Liver (tissue), 9 donors: Measurements from ENCODE around the gene OR2C3. TPM values are rescaled to one million over a fixed set of nuclear protein-coding genes. Genes with fewer than 3 reads are reported as not detected.
"Not testable (repeated sequence)": the region's sequence is repeated elsewhere in the genome, so short reads cannot be mapped to it uniquely, and the experiment has no call there.

ENCODE experiments used
- DNase-seq: peaks from one replicate; pipeline ENCODE4 v3.0.0-alpha.2; 2017; ENCODE audit warnings: low spot score
- H3K27ac ChIP-seq, 2 donors: one replicate each; pipeline ENCODE4 v1.7.0; 2013; ENCODE audit warnings: inconsistent platforms in 2 of 2, low read length in 2 of 2, control low read depth in 1 of 2, low read depth in 1 of 2, mild to moderate bottlenecking in 1 of 2
- H3K27me3 ChIP-seq, 4 donors: one replicate each; pipeline versions ENCODE4 v1.6.1 to v1.7.0; 2013; ENCODE audit warnings: low read length in 3 of 4, inconsistent platforms in 1 of 4, mild to moderate bottlenecking in 1 of 4, moderate library complexity in 1 of 4; ENCODE audit not compliant: control insufficient read depth in 4 of 4, insufficient read depth in 4 of 4
- H3K36me3 ChIP-seq, 4 donors: one replicate each; pipeline versions ENCODE4 v1.6.1 to v1.7.0; 2013; ENCODE audit warnings: low read length in 3 of 4, mild to moderate bottlenecking in 3 of 4, low read depth in 1 of 4, moderate library complexity in 1 of 4; ENCODE audit not compliant: control insufficient read depth in 4 of 4, insufficient read depth in 3 of 4
- H3K4me1 ChIP-seq, 4 donors: one replicate each; pipeline versions ENCODE4 v1.6.1 to v1.7.0; 2013; ENCODE audit warnings: low read length in 3 of 4, mild to moderate bottlenecking in 3 of 4, moderate library complexity in 1 of 4; ENCODE audit not compliant: control insufficient read depth in 4 of 4, insufficient read depth in 4 of 4
- H3K4me3 ChIP-seq, 3 donors: one replicate each; pipeline versions ENCODE4 v1.6.1 to v1.7.0; 2013; ENCODE audit warnings: low read length in 3 of 3, control low read depth in 1 of 3, low read depth in 1 of 3, mild to moderate bottlenecking in 1 of 3
- H3K9ac ChIP-seq, 2 donors: one replicate each; pipeline ENCODE4 v1.7.0; 2013; ENCODE audit warnings: low read length in 2 of 2, mild to moderate bottlenecking in 2 of 2, moderate library complexity in 2 of 2, control low read depth in 1 of 2, low read depth in 1 of 2
- H3K9me3 ChIP-seq, 4 donors: one replicate each; pipeline versions ENCODE4 v1.6.1 to v1.7.0; 2013; ENCODE audit warnings: low read length in 3 of 4; ENCODE audit not compliant: control insufficient read depth in 4 of 4
- EGR1 ChIP-seq, 2 donors: IDR thresholded peaks; 2 replicates each; pipeline ENCODE4 v1.6.1; 2016 to 2018; ENCODE audit warnings: antibody characterized with exemption in 2 of 2, low read depth in 2 of 2
- FOXA1 ChIP-seq: IDR thresholded peaks from 2 replicates; pipeline ENCODE4 v1.6.1; 2016; ENCODE audit warnings: antibody characterized with exemption
- FOXA2 ChIP-seq: IDR thresholded peaks from 2 replicates; pipeline ENCODE4 v1.6.1; 2016; ENCODE audit warnings: antibody characterized with exemption
- GABPA ChIP-seq, 2 donors: IDR thresholded peaks in 1 of 2; conservative IDR thresholded peaks in 1 of 2; 2 replicates each; pipeline ENCODE4 v1.6.1; 2016; ENCODE audit warnings: antibody characterized with exemption in 2 of 2, mild to moderate bottlenecking in 1 of 2, moderate library complexity in 1 of 2
- HNF4G ChIP-seq: IDR thresholded peaks from 2 replicates; pipeline ENCODE4 v1.6.1; 2016; ENCODE audit warnings: antibody characterized with exemption
- JUND ChIP-seq, 2 donors: IDR thresholded peaks; 2 replicates each; pipeline ENCODE4 v1.6.1; 2016; ENCODE audit warnings: antibody characterized with exemption in 2 of 2
- NR2F2 ChIP-seq: IDR thresholded peaks from 2 replicates; pipeline ENCODE4 v1.6.1; 2016; ENCODE audit warnings: antibody characterized with exemption
- RAD21 ChIP-seq, 2 donors: IDR thresholded peaks; 2 replicates each; pipeline ENCODE4 v1.6.1; 2016; ENCODE audit warnings: antibody characterized with exemption in 2 of 2, mild to moderate bottlenecking in 2 of 2
- SP1 ChIP-seq: IDR thresholded peaks from 2 replicates; pipeline ENCODE4 v1.6.1; 2018; ENCODE audit warnings: antibody characterized with exemption, mild to moderate bottlenecking
- TAF1 ChIP-seq: conservative IDR thresholded peaks from 2 replicates; pipeline ENCODE4 v1.6.1; 2016; ENCODE audit warnings: antibody characterized with exemption, mild to moderate bottlenecking
- YY1 ChIP-seq: IDR thresholded peaks from 2 replicates; pipeline ENCODE4 v1.6.1; 2016; ENCODE audit warnings: antibody characterized with exemption, mild to moderate bottlenecking
- WGBS: extraction: QIAGEN DNeasy Blood & Tissue Kit; methylation state at CpG from one replicate; pipeline ENCODE4 v1.1.7; 2013; 5-methylcytosine and 5-hydroxymethylcytosine counted together
- polyA plus RNA-seq, 2 donors: library from polyadenylated mRNA; stranded (reverse) in 1 of 2; unstranded in 1 of 2; fragments of 200-250 nt in 1 of 2; fragments of >200 nt in 1 of 2; fragmentation: Nextera tagmentation in 1 of 2; extraction: Ambion mirVana in 1 of 2; gene quantifications; one replicate each; pipeline versions ENCODE4 v1.2.1 to v1.2.3, GENCODE V29; 2013 to 2015
- total RNA-seq, 2 donors: library from RNA; depleted of rRNA; stranded (reverse); fragments of >200 nt; gene quantifications; one replicate each; pipeline ENCODE4 v1.2.3, GENCODE V29; 2014
- TF ChIP-seq, protein P1 (sequence below): fragments of 150-350 bp; IDR thresholded peaks from 2 replicates; pipeline ENCODE4 v1.5.1; 2017; ENCODE audit warnings: improper control_type of control experiment, low read depth, low read length; ENCODE audit not compliant: missing input control
- TF ChIP-seq, protein P2 (sequence below): IDR thresholded peaks from 2 replicates; pipeline ENCODE4 v1.6.1; 2016; ENCODE audit warnings: antibody characterized with exemption
- TF ChIP-seq, protein P3 (sequence below): IDR thresholded peaks from 2 replicates; pipeline ENCODE4 v1.6.1; 2016; ENCODE audit warnings: antibody characterized with exemption
- TF ChIP-seq, protein P4 (sequence below): IDR thresholded peaks from 2 replicates; pipeline ENCODE4 v1.6.1; 2016; ENCODE audit warnings: antibody characterized with exemption, mild to moderate bottlenecking
- donor health status: healthy.
- donor health status: healthy.
- donor health status: healthy.
- donor health status: healthy.
- donor health status: healthy.

The OR2C3 gene
- total and polyA plus RNA-seq, 4 donors: 0.05 TPM; not detected in 3

DNA sequence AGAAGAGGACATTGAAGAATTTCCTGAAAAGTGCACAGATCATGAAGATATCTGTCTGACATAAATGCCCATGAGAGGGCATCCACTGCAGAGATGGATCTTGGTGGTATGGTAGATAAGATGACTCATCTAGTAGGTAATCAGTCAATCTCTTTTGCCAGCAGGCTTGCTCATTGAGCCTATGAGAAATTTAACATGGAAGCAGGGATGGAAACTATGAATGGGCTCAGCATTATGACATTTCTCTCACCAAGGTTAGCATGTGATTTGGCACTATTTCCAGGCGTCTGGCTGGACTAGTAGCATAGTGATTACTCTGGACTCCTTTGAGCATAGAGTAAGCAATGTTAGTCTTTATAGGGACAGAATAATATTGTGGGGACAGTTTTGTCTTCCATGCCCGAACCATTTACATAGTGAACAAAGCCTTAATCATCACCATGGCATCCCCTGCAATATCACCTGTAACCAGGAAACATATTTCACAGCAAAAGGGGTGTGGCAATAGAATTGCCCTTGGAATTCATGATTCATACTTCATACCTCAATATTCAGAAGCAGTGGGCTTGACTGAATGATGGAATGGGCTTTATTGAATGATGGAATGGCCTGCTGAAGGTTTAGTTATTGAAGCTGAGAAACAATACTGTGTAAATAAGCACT is 7.3 kb downstream of the OR2C3 start (continued):
- TF ChIP-seq, protein P1, sequence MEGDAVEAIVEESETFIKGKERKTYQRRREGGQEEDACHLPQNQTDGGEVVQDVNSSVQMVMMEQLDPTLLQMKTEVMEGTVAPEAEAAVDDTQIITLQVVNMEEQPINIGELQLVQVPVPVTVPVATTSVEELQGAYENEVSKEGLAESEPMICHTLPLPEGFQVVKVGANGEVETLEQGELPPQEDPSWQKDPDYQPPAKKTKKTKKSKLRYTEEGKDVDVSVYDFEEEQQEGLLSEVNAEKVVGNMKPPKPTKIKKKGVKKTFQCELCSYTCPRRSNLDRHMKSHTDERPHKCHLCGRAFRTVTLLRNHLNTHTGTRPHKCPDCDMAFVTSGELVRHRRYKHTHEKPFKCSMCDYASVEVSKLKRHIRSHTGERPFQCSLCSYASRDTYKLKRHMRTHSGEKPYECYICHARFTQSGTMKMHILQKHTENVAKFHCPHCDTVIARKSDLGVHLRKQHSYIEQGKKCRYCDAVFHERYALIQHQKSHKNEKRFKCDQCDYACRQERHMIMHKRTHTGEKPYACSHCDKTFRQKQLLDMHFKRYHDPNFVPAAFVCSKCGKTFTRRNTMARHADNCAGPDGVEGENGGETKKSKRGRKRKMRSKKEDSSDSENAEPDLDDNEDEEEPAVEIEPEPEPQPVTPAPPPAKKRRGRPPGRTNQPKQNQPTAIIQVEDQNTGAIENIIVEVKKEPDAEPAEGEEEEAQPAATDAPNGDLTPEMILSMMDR: no peak

DNA sequence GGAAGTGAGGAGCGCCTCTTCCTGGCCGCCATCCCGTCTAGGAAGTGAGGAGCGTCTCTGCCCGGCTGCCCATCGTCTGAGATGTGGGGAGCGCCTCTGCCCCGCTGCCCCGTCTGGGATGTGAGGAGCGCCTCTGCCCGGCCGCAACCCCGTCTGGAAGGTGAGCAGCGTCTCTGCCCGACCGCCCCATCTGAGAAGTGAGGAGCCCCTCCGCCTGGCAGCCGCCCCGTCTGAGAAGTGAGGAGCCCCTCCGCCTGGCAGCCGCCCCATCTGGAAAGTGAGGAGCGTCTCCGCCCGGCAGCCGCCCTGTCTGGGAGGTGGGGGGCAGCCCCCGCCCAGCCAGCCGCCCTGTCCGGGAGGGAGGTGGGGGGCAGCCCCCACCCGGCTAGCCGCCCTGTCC is 14.4 kb downstream of the OR2C3 start:
- H3K9ac ChIP-seq, H3K27me3 ChIP-seq, H3K4me3 ChIP-seq, DNase-seq, H3K27ac ChIP-seq, H3K4me1 ChIP-seq, H3K36me3 ChIP-seq: not testable (repeated sequence)
- peaks cover 0 to 16% (median 2%) of the 10 kb centered on the region in 4 donors for H3K9me3 ChIP-seq
- WGBS: 85% methylated on average over 26 of the region's 30 CpGs

DNA sequence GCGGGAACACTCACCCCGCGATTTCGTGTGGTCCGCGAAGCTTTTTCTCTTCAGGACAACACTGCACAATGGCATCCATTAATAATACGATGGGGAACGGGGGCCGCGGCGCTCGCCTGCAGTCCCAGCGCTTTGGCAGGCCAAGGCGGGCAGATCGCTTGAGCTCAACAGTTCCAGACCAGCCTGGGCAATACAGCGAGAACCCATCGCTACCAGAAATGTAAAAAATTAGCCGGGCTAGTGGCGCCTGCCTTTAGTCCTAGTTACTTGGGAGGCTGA is 17.7 kb downstream of the OR2C3 start:
- H3K27me3 ChIP-seq: peaks cover 0 to 3% (median 1%) of the 10 kb centered on the region in 4 donors
- no peak overlapping the region for H3K4me3 ChIP-seq
- no peak overlapping the region for H3K9ac ChIP-seq
- TF ChIP-seq GABPA (IDR thresholded peaks at IDR 0.05 in 1 of 2, conservative IDR thresholded peaks at IDR 0.05 in 1 of 2) (no peak), SP1 (no peak), RAD21 (IDR thresholded peaks at IDR 0.05) (no peak), FOXA2 (no peak), HNF4G (no peak), EGR1 (IDR thresholded peaks at IDR 0.05; ENCODE audit: low read depth in 2 of 2) (no peak), YY1 (no peak), NR2F2 (no peak), FOXA1 (no peak), TAF1 (no peak), JUND (IDR thresholded peaks at IDR 0.05) (no peak)
- TF ChIP-seq, protein P2, sequence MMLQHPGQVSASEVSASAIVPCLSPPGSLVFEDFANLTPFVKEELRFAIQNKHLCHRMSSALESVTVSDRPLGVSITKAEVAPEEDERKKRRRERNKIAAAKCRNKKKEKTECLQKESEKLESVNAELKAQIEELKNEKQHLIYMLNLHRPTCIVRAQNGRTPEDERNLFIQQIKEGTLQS: no peak
- TF ChIP-seq, protein P3, sequence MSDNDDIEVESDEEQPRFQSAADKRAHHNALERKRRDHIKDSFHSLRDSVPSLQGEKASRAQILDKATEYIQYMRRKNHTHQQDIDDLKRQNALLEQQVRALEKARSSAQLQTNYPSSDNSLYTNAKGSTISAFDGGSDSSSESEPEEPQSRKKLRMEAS: no peak
- TF ChIP-seq, protein P1: no peak
- TF ChIP-seq, protein P4, sequence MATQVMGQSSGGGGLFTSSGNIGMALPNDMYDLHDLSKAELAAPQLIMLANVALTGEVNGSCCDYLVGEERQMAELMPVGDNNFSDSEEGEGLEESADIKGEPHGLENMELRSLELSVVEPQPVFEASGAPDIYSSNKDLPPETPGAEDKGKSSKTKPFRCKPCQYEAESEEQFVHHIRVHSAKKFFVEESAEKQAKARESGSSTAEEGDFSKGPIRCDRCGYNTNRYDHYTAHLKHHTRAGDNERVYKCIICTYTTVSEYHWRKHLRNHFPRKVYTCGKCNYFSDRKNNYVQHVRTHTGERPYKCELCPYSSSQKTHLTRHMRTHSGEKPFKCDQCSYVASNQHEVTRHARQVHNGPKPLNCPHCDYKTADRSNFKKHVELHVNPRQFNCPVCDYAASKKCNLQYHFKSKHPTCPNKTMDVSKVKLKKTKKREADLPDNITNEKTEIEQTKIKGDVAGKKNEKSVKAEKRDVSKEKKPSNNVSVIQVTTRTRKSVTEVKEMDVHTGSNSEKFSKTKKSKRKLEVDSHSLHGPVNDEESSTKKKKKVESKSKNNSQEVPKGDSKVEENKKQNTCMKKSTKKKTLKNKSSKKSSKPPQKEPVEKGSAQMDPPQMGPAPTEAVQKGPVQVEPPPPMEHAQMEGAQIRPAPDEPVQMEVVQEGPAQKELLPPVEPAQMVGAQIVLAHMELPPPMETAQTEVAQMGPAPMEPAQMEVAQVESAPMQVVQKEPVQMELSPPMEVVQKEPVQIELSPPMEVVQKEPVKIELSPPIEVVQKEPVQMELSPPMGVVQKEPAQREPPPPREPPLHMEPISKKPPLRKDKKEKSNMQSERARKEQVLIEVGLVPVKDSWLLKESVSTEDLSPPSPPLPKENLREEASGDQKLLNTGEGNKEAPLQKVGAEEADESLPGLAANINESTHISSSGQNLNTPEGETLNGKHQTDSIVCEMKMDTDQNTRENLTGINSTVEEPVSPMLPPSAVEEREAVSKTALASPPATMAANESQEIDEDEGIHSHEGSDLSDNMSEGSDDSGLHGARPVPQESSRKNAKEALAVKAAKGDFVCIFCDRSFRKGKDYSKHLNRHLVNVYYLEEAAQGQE: no peak
- H3K27ac ChIP-seq: no peak overlapping the region
- H3K9me3 ChIP-seq: peaks cover 0 to 16% (median 2%) of the 10 kb centered on the region in 4 donors
- no peak for DNase-seq
- 66% methylated on average over 19 of the region's 19 CpGs for WGBS
- H3K4me1 ChIP-seq: no peaks in the 10 kb centered on the region
- H3K36me3 ChIP-seq: no peaks in the 10 kb centered on the region
